Natural killer cell treated with Interleukin-12 subunit alpha and Interleukin-12 subunit beta and Interleukin-15 and Interleukin-18, amount 100 ng/mL, for 72 hours (primary cell): ENCODE measurements around the gene CD69. TPM values are rescaled to one million over a fixed set of nuclear protein-coding genes. Genes with fewer than 3 reads are reported as not detected.
A peak's percentile ranks its signal among the peaks of the same experiment; 100 is the strongest.

Source experiments
- ATAC-seq, 2 donors: fragments of 150-1000 bp; cut with Tn5 transposase in 1 of 2; sonication (Bioruptor Pico), chemical (Tn5 transposase) in 1 of 2; 2 replicates each; pipeline ENCODE4 v1.10.0; 2021
- DNase-seq: peaks from one replicate; pipeline ENCODE4 v3.0.0; 2022; ENCODE audit warnings: low spot score
- H3K27ac Mint-ChIP-seq, 2 donors: 1 replicate in 1 of 2; 2 replicates in 1 of 2; pipeline ENCODE4 v1.8.0; 2022; ENCODE audit warnings: mixed read lengths in 2 of 2, mild to moderate bottlenecking in 1 of 2, moderate library complexity in 1 of 2
- H3K27me3 Mint-ChIP-seq, 2 donors: 1 replicate in 1 of 2; 2 replicates in 1 of 2; pipeline ENCODE4 v1.8.0; 2022; ENCODE audit warnings: mixed read lengths in 2 of 2
- H3K36me3 Mint-ChIP-seq: one replicate; pipeline ENCODE4 v1.8.0; 2022; ENCODE audit warnings: mixed read lengths
- H3K4me1 Mint-ChIP-seq, 2 donors: 1 replicate in 1 of 2; 2 replicates in 1 of 2; pipeline ENCODE4 v1.8.0; 2022; ENCODE audit warnings: low read depth in 2 of 2, mixed read lengths in 2 of 2, mild to moderate bottlenecking in 1 of 2
- H3K4me3 Mint-ChIP-seq: one replicate; pipeline ENCODE4 v1.8.0; 2022; ENCODE audit warnings: mixed read lengths
- H3K9me3 Mint-ChIP-seq: 2 replicates; pipeline ENCODE4 v1.8.0; 2022; ENCODE audit warnings: mixed read lengths
- total RNA-seq, 2 donors: library from RNA; stranded (reverse); gene quantifications; one replicate each; pipeline ENCODE4 v1.2.3, GENCODE V29; 2022

CD69 gene
- 10 to 100 TPM; 53.6 to 55.6 TPM for total RNA-seq

- Mint-ChIP-seq H3K4me3 (peak within 1 kb of the TSS; percentile 96), H3K36me3 (peaks cover 36% of the 10 kb centered on the region), H3K9me3 (no peaks in the 10 kb centered on the region), H3K27me3 (no peaks in the 10 kb centered on the region), H3K27ac (peak within 1 kb of the TSS; percentile 91 to 96), H3K4me1 (peaks cover 55 to 75% of the 10 kb centered on the region in 2 donors)
- DNase-seq (peak; percentile 88), ATAC-seq (peak; percentile 71 to 82)
Observed at GRCh38 chr12:9760699-9761418, at the start of gene CD69. CD69 (minus strand) TSS chr12:9760901; CDS start chr12:9760820, 81 bp downstream.

- DNase-seq (no peak), ATAC-seq (no peak)
- no peak overlapping the region for H3K27ac Mint-ChIP-seq
- no peak overlapping the region for H3K4me3 Mint-ChIP-seq
- H3K36me3 Mint-ChIP-seq: no peaks in the 10 kb centered on the region
- H3K9me3 Mint-ChIP-seq: no peaks in the 10 kb centered on the region
- H3K4me1 Mint-ChIP-seq: peaks cover 23 to 25% of the 10 kb centered on the region in 2 donors
- H3K27me3 Mint-ChIP-seq: peaks cover 0 to 7% of the 10 kb centered on the region in 2 donors
Observed at GRCh38 chr12:9809866-9810265, 49.2 kb upstream of the CD69 start.

GRCh38 chr12:9809338-9809737 is 48.6 kb upstream of the CD69 start:
- Mint-ChIP-seq H3K27me3 (peaks cover 2 to 7% of the 10 kb centered on the region in 2 donors), H3K4me1 (peaks cover 20 to 23% of the 10 kb centered on the region in 2 donors), H3K4me3 (no peak overlapping the region), H3K36me3 (no peaks in the 10 kb centered on the region), H3K27ac (no peak overlapping the region), H3K9me3 (no peaks in the 10 kb centered on the region)
- ATAC-seq: no peak
- DNase-seq: no peak

- Mint-ChIP-seq H3K9me3 (no peaks in the 10 kb centered on the region), H3K36me3 (no peaks in the 10 kb centered on the region), H3K4me1 (peaks cover 13 to 18% of the 10 kb centered on the region in 2 donors), H3K27ac (no peak overlapping the region), H3K4me3 (no peak overlapping the region), H3K27me3 (peaks cover 2 to 7% of the 10 kb centered on the region in 2 donors)
- DNase-seq: no peak
- no peak for ATAC-seq
Observed at GRCh38 chr12:9808504-9808903, 47.8 kb upstream of the CD69 start.

GRCh38 chr12:9806714-9807113 is 46.0 kb upstream of the CD69 start:
- H3K27me3 Mint-ChIP-seq: peaks cover 2 to 7% of the 10 kb centered on the region in 2 donors
- H3K4me3 Mint-ChIP-seq: no peak overlapping the region
- H3K36me3 Mint-ChIP-seq: no peaks in the 10 kb centered on the region
- no peak overlapping the region for H3K27ac Mint-ChIP-seq
- H3K9me3 Mint-ChIP-seq: no peaks in the 10 kb centered on the region
- ATAC-seq (no peak), DNase-seq (no peak)
- peaks cover 9 to 13% of the 10 kb centered on the region in 2 donors for H3K4me1 Mint-ChIP-seq

GRCh38 chr12:9805883-9806282 is 45.2 kb upstream of the CD69 start:
- Mint-ChIP-seq H3K4me3 (no peak overlapping the region), H3K9me3 (no peaks in the 10 kb centered on the region), H3K36me3 (no peaks in the 10 kb centered on the region), H3K4me1 (peaks cover 4 to 9% of the 10 kb centered on the region in 2 donors), H3K27me3 (peaks cover 2 to 7% of the 10 kb centered on the region in 2 donors), H3K27ac (no peak overlapping the region)
- ATAC-seq: no peak
- DNase-seq: no peak

- Mint-ChIP-seq H3K9me3 (no peaks in the 10 kb centered on the region), H3K27ac (no peak overlapping the region), H3K36me3 (no peaks in the 10 kb centered on the region), H3K4me1 (peaks cover 27 to 28% of the 10 kb centered on the region in 2 donors), H3K4me3 (no peak overlapping the region), H3K27me3 (peaks cover 0 to 2% of the 10 kb centered on the region in 2 donors)
- no peak for ATAC-seq
- no peak for DNase-seq
Observed at GRCh38 chr12:9799961-9800360, 39.3 kb upstream of the CD69 start.

- Mint-ChIP-seq H3K9me3 (no peaks in the 10 kb centered on the region), H3K27me3 (no peaks in the 10 kb centered on the region), H3K4me1 (peaks cover 41 to 47% of the 10 kb centered on the region in 2 donors), H3K27ac (peak overlapping the region; percentile 48 to 95), H3K36me3 (peaks cover 4% of the 10 kb centered on the region), H3K4me3 (peak overlapping the region; percentile 67)
- ATAC-seq: peak; percentile 89 to 93
- DNase-seq: peak; percentile 72
Observed at GRCh38 chr12:9797722-9798619, 37.3 kb upstream of the CD69 start.

GRCh38 chr12:9796971-9797370 is 36.3 kb upstream of the CD69 start:
- peaks cover 4% of the 10 kb centered on the region for H3K36me3 Mint-ChIP-seq
- peak overlapping the region; percentile 94 to 95 for H3K27ac Mint-ChIP-seq
- no peaks in the 10 kb centered on the region for H3K27me3 Mint-ChIP-seq
- DNase-seq (no peak), ATAC-seq (no peak)
- peaks cover 43 to 55% of the 10 kb centered on the region in 2 donors for H3K4me1 Mint-ChIP-seq
- H3K9me3 Mint-ChIP-seq: no peaks in the 10 kb centered on the region
- peak overlapping the region; percentile 90 for H3K4me3 Mint-ChIP-seq

GRCh38 chr12:9796346-9796745 is 35.6 kb upstream of the CD69 start:
- H3K9me3 Mint-ChIP-seq: no peaks in the 10 kb centered on the region
- peaks cover 4% of the 10 kb centered on the region for H3K36me3 Mint-ChIP-seq
- peak overlapping the region; percentile 94 to 95 for H3K27ac Mint-ChIP-seq
- no peaks in the 10 kb centered on the region for H3K27me3 Mint-ChIP-seq
- peak overlapping the region; percentile 90 for H3K4me3 Mint-ChIP-seq
- no peak for DNase-seq
- peaks cover 43 to 61% of the 10 kb centered on the region in 2 donors for H3K4me1 Mint-ChIP-seq
- peak; percentile 51 to 65 for ATAC-seq

GRCh38 chr12:9795945-9796344 is 35.2 kb upstream of the CD69 start:
- Mint-ChIP-seq H3K27ac (peak overlapping the region; percentile 94 to 95), H3K36me3 (peaks cover 5% of the 10 kb centered on the region), H3K9me3 (no peaks in the 10 kb centered on the region), H3K4me1 (peaks cover 40 to 63% of the 10 kb centered on the region in 2 donors), H3K27me3 (no peaks in the 10 kb centered on the region), H3K4me3 (peak overlapping the region; percentile 90)
- no peak for DNase-seq
- ATAC-seq: no peak

GRCh38 chr12:9794484-9795093 is 33.9 kb upstream of the CD69 start:
- H3K4me1 Mint-ChIP-seq: peaks cover 42 to 63% of the 10 kb centered on the region in 2 donors
- H3K27ac Mint-ChIP-seq: peak overlapping the region; percentile 94 to 95
- no peak for DNase-seq
- peak overlapping the region; percentile 90 for H3K4me3 Mint-ChIP-seq
- no peaks in the 10 kb centered on the region for H3K27me3 Mint-ChIP-seq
- H3K36me3 Mint-ChIP-seq: peaks cover 10% of the 10 kb centered on the region
- H3K9me3 Mint-ChIP-seq: peaks cover 3% of the 10 kb centered on the region
- ATAC-seq: peak; percentile 43 to 75

- Mint-ChIP-seq H3K27me3 (no peaks in the 10 kb centered on the region), H3K9me3 (peaks cover 3% of the 10 kb centered on the region), H3K4me3 (peak overlapping the region; percentile 90), H3K27ac (peak overlapping the region; percentile 94 to 95), H3K36me3 (peaks cover 10% of the 10 kb centered on the region), H3K4me1 (peaks cover 42 to 63% of the 10 kb centered on the region in 2 donors)
- DNase-seq: no peak
- ATAC-seq: peak; percentile 13 to 30
Observed at GRCh38 chr12:9793779-9794395, 33.2 kb upstream of the CD69 start.
